ENCODE data around the gene EIF3C.
"Not testable (repeated sequence)": the region's sequence is repeated elsewhere in the genome, so short reads cannot be mapped to it uniquely, and the experiment has no call there.

EIF3C gene

DNA sequence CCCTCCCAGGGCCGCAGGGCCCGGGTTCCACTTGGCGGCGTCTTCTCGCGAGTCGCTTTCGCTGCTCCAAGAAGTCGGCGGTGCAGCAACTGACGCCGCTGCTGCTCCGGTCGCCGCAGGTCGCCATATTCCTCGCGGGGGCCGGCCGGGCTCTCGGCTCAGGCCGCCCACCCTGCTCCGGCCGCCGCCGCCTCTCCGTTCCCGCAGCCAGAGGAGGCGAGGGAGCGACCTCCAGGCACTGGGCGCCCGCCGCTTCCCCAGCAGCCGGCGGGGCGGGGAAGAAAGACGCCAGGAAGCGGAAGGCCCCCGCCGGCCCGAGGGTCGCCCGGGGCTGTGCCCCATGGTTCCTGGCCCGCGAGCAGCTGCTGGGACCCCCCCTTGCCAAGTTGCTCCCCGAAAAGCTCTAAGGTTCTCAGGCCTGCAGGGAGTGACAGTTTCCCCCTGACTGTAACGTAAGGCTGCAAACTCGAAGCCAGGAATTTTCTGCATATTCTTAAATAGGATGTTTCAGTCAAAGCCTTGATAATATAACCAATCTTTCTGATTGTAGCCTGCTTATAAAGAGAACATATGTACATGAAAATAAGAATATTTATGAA lies 39.3 kb downstream of the EIF3C start:
- DNase-seq (ENCODE audit: low read depth in 2 of 2), result not testable (repeated sequence)

DNA sequence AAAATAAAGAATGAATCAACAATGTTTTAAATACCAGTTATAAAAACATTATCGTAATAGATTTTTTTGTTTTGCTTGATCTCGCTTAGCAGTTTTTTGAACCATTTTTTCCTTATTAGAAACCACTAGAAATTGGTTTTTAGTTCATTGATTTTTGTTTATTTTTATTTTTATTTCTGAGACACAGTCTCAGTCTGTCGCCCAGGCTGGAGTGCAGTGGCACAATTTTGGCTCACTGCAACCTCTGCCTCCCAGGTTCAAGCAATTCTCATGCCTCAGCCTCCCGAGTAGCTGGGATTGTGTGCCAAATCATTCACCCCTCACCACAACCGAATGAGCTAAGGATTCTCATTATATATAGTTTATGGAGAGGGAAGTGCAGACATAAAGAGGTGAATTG lies 40.2 kb downstream of the EIF3C start, which contains the start of gene NPIPB9:
TSS of gene NPIPB9 (plus strand) at position 301 of the 400 bp plus-strand sequence.
- not testable (repeated sequence) for DNase-seq (ENCODE audit: low read depth in 2 of 2)

GRCh38 chr16:28781697-28782096 lies 70.4 kb downstream of the EIF3C start:
- not testable (repeated sequence) for DNase-seq (ENCODE audit: low read depth in 2 of 2)

DNA sequence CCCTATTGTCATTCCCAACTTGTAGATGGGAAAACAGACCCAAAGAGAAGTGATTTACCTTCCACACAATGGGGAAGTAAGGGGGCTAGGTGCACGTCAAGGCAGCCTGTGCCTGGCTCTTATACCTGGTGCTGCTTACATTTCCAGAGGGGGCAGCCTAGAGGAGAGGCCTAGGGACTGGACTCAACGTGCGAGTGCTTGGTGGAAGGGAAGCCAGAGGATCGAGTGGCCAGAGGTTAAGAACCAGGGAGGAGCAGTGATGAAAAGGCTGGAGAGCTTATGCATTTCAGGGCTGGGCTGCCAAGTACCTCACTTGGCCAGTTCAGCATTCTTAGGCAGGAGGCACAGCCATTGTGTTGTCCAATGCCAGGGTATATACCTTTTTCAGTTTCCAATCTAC lies 71.1 kb downstream of the EIF3C start:
- DNase-seq (ENCODE audit: low read depth in 2 of 2), result not testable (repeated sequence)

Measured in stimulated activated CD8-positive, alpha-beta memory T cell treated with anti-CD3 and anti-CD28 coated beads, Interleukin-2, amount 100 ng/mL, for 1 hour (primary cell).